Neutrophil (primary cell): ENCODE data around the gene GSTP1.
A peak's percentile ranks its signal among the peaks of the same experiment; 100 is the strongest.

Experiments used
- H3K27ac ChIP-seq: fragments of 200-600 bp; sonication (generic); 2 replicates; pipeline ENCODE4 v1.5.1; 2016; ENCODE audit warnings: mild to moderate bottlenecking, moderate library complexity
- H3K27me3 ChIP-seq: fragments of 200-600 bp; sonication (generic); 2 replicates; pipeline ENCODE4 v1.6.0; 2016; ENCODE audit warnings: mild to moderate bottlenecking
- H3K36me3 ChIP-seq: fragments of 200-600 bp; sonication (generic); 2 replicates; pipeline ENCODE4 v1.5.1; 2017
- H3K4me1 ChIP-seq, 2 experiments: fragments of 200-600 bp in 1 of 2; sonication (generic) in 1 of 2; 1 replicate in 1 of 2; 2 replicates in 1 of 2; pipeline versions ENCODE4 v1.5.1 to v1.6.1; 2013 to 2016; ENCODE audit warnings: low read depth in 1 of 2, low read length in 1 of 2, mild to moderate bottlenecking in 1 of 2, moderate library complexity in 1 of 2; ENCODE audit not compliant: control insufficient read depth in 1 of 2, insufficient read depth in 1 of 2
- H3K4me3 ChIP-seq, 2 experiments: fragments of 200-600 bp in 1 of 2; sonication (generic) in 1 of 2; 1 replicate in 1 of 2; 2 replicates in 1 of 2; pipeline ENCODE4 v1.5.1; 2013 to 2016; ENCODE audit warnings: low read depth in 1 of 2, low read length in 1 of 2, mild to moderate bottlenecking in 1 of 2, moderate library complexity in 1 of 2
- H3K9me3 ChIP-seq: fragments of 200-600 bp; sonication (generic); 2 replicates; pipeline ENCODE4 v1.5.1; 2016
- CTCF ChIP-seq: fragments of 200-600 bp; sonication (generic); IDR thresholded peaks from 2 replicates; pipeline ENCODE4 v1.5.1; 2016; ENCODE audit warnings: antibody characterized with exemption

Gene GSTP1

GRCh38 chr11:67612751-67613150 is 29.1 kb downstream of the GSTP1 start:
- Histone ChIP-seq H3K4me3 (no peak overlapping the region), H3K36me3 (peaks cover 38% of the 10 kb centered on the region), H3K4me1 (peaks cover 13 to 14% of the 10 kb centered on the region in 2 experiments), H3K27me3 (peaks cover 26% of the 10 kb centered on the region), H3K27ac (peak overlapping the region; percentile 80), H3K9me3 (no peaks in the 10 kb centered on the region)
- TF ChIP-seq CTCF = no peak

DNA sequence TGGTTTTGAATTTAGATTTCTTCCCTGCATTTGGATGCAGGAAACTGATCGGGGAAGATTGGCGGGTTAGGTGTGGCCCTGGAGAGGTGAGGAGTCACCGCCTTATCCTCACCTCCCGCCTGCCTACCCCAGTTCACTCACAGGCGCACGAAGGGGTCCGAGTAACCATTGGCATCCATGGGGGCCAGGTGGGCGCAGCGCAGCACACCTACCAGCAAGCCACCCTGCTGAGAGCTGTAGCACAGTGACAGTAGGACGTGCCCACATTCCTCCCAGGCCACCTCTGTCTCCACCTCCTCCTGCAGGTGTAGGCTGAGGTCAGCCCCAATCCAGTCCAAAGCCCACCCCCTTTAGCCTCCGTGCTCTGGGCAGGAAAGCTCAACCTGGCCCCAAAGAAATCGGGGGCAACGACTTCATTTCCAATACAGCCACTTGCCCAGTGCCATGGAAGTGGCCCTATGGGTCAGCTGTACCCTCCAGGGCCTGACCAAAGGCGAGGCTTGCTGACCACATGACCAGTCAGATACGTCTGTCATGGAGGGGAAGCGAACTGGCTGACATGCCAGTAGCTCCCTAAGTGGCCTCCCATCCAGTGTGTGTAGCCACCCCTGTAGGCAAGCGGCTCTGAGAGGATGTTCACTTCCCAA is 29.8 kb downstream of the GSTP1 start:
- Histone ChIP-seq H3K27me3 (peaks cover 29% of the 10 kb centered on the region), H3K4me3 (peak overlapping the region; percentile 57 to 64), H3K4me1 (peaks cover 13% of the 10 kb centered on the region in 2 experiments), H3K9me3 (no peaks in the 10 kb centered on the region), H3K27ac (peak overlapping the region; percentile 80), H3K36me3 (peaks cover 38% of the 10 kb centered on the region)
- no peak for TF ChIP-seq CTCF

DNA sequence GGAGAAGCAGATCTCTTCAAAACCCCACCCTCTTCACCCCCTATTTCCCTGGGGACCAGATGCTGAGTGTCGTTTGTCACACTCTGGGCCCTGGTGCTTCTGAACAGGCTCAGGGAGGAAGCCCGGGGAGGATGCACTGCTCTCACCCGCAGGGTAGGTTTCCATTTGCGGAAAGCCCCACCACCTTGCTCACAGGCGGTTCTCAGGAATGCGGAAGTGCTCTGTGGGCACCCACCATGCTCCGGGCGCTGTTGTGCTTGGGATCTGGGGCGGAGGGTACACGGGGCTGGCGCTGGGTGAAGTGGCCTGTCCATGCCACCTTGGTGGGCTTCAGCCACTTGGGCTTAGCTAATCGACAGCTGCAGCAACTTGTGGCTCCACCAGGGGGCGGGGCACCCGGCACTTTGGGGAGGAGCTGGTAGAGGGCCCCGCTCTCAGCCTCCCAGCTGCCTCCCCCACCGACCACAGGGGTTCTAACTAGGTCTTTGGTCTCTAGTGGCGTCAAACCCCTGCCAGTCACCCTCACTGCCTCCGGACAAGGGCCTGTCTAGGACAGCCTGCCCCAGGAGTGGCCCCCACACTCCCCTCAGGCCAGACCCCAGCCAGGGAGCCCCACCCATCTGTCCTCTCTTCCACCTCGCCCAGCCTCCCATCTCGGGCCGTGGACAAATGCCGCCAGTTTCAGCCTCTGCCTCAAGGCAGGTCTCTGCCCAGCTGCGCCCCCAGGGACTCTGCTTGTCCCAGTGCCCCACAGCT is 30.5 kb downstream of the GSTP1 start:
- Histone ChIP-seq H3K9me3 (no peaks in the 10 kb centered on the region), H3K4me1 (peaks cover 13% of the 10 kb centered on the region in 2 experiments), H3K27me3 (peaks cover 29% of the 10 kb centered on the region), H3K36me3 (peaks cover 34% of the 10 kb centered on the region), H3K27ac (peak overlapping the region; percentile 80), H3K4me3 (peak overlapping the region; percentile 57 to 64)
- TF ChIP-seq CTCF = peak; percentile 48

DNA sequence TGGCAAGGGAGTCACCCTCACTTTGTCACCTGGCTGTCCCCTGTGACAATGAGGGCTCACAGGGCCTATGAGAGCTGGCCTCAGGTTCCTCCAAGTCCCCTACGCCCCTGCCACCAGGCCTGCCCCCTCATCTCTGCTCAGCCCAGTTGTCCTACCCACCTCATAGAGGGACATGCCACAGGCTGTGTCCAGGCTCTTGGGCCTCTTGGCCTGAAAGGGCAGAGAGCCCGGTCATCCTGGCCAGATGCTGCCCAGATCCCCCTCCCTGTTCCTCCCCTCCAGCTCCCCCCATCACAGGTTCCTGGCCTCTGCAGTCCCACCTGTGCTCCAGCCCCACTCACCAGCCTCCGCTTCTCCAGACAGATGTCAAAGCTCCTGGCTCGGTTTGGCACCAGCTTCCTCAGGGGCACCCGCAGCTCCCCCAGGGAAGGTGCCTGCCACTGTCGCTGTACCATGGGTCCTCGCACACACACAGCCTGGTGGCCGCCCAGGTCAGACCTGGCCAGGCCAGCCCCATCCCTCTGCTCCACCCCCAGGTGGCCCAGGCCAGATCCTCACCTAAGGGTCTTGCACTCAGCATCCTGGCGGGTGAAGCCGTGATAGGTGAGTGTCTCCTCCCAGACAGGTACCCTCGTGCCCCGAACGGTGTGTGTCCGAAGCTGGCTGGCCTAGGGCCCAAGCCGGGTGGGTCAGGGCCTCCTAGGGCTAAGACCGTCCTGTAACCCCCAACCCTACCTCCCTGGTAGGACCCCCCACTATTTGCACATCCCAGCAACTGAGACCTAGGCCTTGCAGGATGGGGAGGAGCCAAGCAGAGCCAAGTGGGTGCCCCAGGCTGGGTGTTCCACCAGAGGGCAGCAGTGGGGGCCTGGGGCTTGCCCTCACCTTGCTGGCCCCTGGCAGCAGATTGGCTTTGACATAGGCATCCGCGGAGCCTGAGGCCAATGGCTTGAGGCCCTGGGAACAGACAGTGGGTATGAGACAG is 31.4 kb downstream of the GSTP1 start:
- no peaks in the 10 kb centered on the region for H3K9me3 ChIP-seq
- H3K4me3 ChIP-seq = peak overlapping the region; percentile 57 to 64
- peak; percentile 25 for TF ChIP-seq CTCF
- peaks cover 13% of the 10 kb centered on the region in 2 experiments for H3K4me1 ChIP-seq
- peaks cover 29% of the 10 kb centered on the region for H3K36me3 ChIP-seq
- H3K27me3 ChIP-seq = peaks cover 29% of the 10 kb centered on the region
- H3K27ac ChIP-seq = peak overlapping the region; percentile 80

DNA sequence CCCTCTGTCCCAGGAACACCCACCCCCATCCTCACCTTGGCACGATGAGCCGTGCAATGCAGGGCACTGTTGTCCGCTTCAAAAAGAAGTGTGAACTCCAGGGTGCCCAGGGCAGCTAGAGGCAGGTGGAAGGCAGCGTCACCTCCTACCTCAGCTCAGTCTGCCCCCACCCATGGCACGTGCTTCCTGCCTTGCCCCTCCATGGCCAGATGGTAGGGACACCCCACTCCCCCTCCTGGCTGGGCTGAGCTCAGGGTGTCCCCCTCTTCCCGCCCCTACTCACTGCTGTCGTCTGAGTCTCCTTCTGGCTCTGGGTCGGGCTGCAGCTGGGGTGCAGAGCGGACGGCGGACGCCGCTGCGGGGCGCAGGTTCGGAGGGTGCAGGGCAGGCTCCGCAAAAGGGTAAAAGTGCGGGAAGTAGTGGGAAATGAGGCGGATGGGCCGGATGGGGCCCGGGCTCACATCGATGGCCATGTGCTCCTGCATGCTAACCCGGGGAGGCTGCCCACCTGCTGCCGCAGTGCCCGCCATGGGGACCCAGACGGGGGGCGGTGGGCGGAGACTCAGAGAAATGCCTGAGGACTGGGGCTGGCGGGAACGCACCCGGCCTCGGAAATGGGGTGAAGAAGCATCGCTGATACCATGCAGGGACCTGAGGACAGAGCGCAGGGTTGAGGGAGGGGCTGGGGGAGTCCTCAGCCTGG is 32.3 kb downstream of the GSTP1 start:
- Histone ChIP-seq H3K9me3 (no peaks in the 10 kb centered on the region), H3K4me3 (no peak overlapping the region), H3K27ac (no peak overlapping the region), H3K36me3 (peaks cover 20% of the 10 kb centered on the region), H3K27me3 (peaks cover 29% of the 10 kb centered on the region), H3K4me1 (peaks cover 13% of the 10 kb centered on the region in 2 experiments)
- TF ChIP-seq CTCF = no peak
